Sigmoid colon (tissue), 4 donors: ENCODE data around the gene CALML3.

Experiments
- POLR2A ChIP-seq, 2 donors: fragments of 450-650 bp; IDR thresholded peaks; one replicate each; pipeline ENCODE4 v1.6.1; 2016; ENCODE audit warnings: antibody characterized with exemption in 2 of 2, mild to moderate bottlenecking in 2 of 2, moderate library complexity in 2 of 2
- POLR2AphosphoS5 ChIP-seq, 4 donors: sonication (generic); formaldehyde crosslinking; IDR thresholded peaks; one replicate each; pipeline ENCODE4 v1.6.1; 2017; ENCODE audit warnings: antibody characterized with exemption in 4 of 4
- TF ChIP-seq, protein P1 (sequence below), 4 experiments: fragments of 450-650 bp in 3 of 4; fragments of 200-600 bp in 1 of 4; IDR thresholded peaks; one replicate each; pipeline ENCODE4 v1.5.1; 2016 to 2019; ENCODE audit warnings: antibody characterized with exemption in 4 of 4, mild to moderate bottlenecking in 3 of 4, moderate library complexity in 2 of 4

- TF ChIP-seq, protein P1, sequence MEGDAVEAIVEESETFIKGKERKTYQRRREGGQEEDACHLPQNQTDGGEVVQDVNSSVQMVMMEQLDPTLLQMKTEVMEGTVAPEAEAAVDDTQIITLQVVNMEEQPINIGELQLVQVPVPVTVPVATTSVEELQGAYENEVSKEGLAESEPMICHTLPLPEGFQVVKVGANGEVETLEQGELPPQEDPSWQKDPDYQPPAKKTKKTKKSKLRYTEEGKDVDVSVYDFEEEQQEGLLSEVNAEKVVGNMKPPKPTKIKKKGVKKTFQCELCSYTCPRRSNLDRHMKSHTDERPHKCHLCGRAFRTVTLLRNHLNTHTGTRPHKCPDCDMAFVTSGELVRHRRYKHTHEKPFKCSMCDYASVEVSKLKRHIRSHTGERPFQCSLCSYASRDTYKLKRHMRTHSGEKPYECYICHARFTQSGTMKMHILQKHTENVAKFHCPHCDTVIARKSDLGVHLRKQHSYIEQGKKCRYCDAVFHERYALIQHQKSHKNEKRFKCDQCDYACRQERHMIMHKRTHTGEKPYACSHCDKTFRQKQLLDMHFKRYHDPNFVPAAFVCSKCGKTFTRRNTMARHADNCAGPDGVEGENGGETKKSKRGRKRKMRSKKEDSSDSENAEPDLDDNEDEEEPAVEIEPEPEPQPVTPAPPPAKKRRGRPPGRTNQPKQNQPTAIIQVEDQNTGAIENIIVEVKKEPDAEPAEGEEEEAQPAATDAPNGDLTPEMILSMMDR (IDR thresholded peaks at IDR 0.05) = no peak
- TF ChIP-seq POLR2A (IDR thresholded peaks at IDR 0.05) (no peak), POLR2AphosphoS5 (IDR thresholded peaks at IDR 0.05) (no peak)
These were observed 32.4 kb downstream of the CALML3 start for GRCh38 chr10:5557040-5557721.
